ENCODE results near the gene MYLK.

MYLK gene

GRCh38 chr3:123798550-123798949, 85.6 kb downstream of the MYLK start:
- no peak for FAIRE-seq
- DNase-seq (ENCODE audit: insufficient read length, low spot score), result no peak

GRCh38 chr3:123795471-123796251, 88.5 kb downstream of the MYLK start:
- no peak for FAIRE-seq

GRCh38 chr3:123793425-123793824, 90.7 kb downstream of the MYLK start:
- no peak for DNase-seq (ENCODE audit: insufficient read length, low spot score)
- FAIRE-seq, result no peak

More at GRCh38 chr3:123795471-123796251, 88.5 kb downstream of the MYLK start:
- no peak for DNase-seq (ENCODE audit: insufficient read length, low spot score)

- FAIRE-seq (no peak), DNase-seq (ENCODE audit: insufficient read length, low spot score) (no peak)
Observed at GRCh38 chr3:123792473-123793201, 91.5 kb downstream of the MYLK start.

GRCh38 chr3:123791898-123792297, 92.2 kb downstream of the MYLK start:
- no peak for FAIRE-seq
- DNase-seq (ENCODE audit: insufficient read length, low spot score), result no peak

- DNase-seq (ENCODE audit: insufficient read length, low spot score) (no peak), FAIRE-seq (peak; percentile 52)
Observed at GRCh38 chr3:123791417-123791816, 92.7 kb downstream of the MYLK start.

GRCh38 chr3:123791073-123791370, 93.1 kb downstream of the MYLK start:
- DNase-seq (ENCODE audit: insufficient read length, low spot score) (no peak), FAIRE-seq (no peak)

- FAIRE-seq (no peak), DNase-seq (ENCODE audit: insufficient read length, low spot score) (no peak)
Observed at GRCh38 chr3:123790254-123791072, 93.7 kb downstream of the MYLK start.

GRCh38 chr3:123789760-123790159, 94.4 kb downstream of the MYLK start:
- DNase-seq (ENCODE audit: insufficient read length, low spot score) (peak; percentile 45), FAIRE-seq (peak; percentile 72)

GRCh38 chr3:123789160-123789559, 95.0 kb downstream of the MYLK start:
- DNase-seq (ENCODE audit: insufficient read length, low spot score), result no peak
- no peak for FAIRE-seq

- no peak for DNase-seq (ENCODE audit: insufficient read length, low spot score)
Observed at GRCh38 chr3:123788710-123789109, 95.4 kb downstream of the MYLK start.

GRCh38 chr3:123787133-123787532, 97.0 kb downstream of the MYLK start:
- FAIRE-seq (no peak), DNase-seq (ENCODE audit: insufficient read length, low spot score) (no peak)

More at GRCh38 chr3:123788710-123789109, 95.4 kb downstream of the MYLK start:
- no peak for FAIRE-seq

GRCh38 chr3:123785602-123786001, 98.5 kb downstream of the MYLK start:
- DNase-seq (ENCODE audit: insufficient read length, low spot score) (no peak), FAIRE-seq (no peak)

- no peak for DNase-seq (ENCODE audit: insufficient read length, low spot score)
- no peak for FAIRE-seq
Observed at GRCh38 chr3:123783811-123784210, 100.3 kb downstream of the MYLK start.

- FAIRE-seq (no peak), DNase-seq (ENCODE audit: insufficient read length, low spot score) (no peak)
Observed at GRCh38 chr3:123783050-123783689, 101.0 kb downstream of the MYLK start.

- no peak for FAIRE-seq
- no peak for DNase-seq (ENCODE audit: insufficient read length, low spot score)
Observed at GRCh38 chr3:123782488-123782887, 101.6 kb downstream of the MYLK start.

GRCh38 chr3:123781571-123782275, 102.4 kb downstream of the MYLK start:
- FAIRE-seq (no peak), DNase-seq (ENCODE audit: insufficient read length, low spot score) (no peak)

- no peak for DNase-seq (ENCODE audit: insufficient read length, low spot score)
- no peak for FAIRE-seq
Observed at GRCh38 chr3:123781138-123781537, 103.0 kb downstream of the MYLK start.

- FAIRE-seq, result no peak
- no peak for DNase-seq (ENCODE audit: insufficient read length, low spot score)
Observed at GRCh38 chr3:123780656-123781055, 103.5 kb downstream of the MYLK start.

GRCh38 chr3:123779655-123780231, 104.4 kb downstream of the MYLK start:
- DNase-seq (ENCODE audit: insufficient read length, low spot score) (no peak), FAIRE-seq (no peak)

Measured in HTR-8/SVneo (cell line).